Measurements from ENCODE around the gene CD80. TPM values are rescaled to one million over a fixed set of nuclear protein-coding genes. Genes with fewer than 3 reads are reported as not detected.

The CD80 gene
- total RNA-seq, 6 experiments from 2014 or later, result 0.26 to 1.3 (median 0.51) TPM

GRCh38 chr3:119534296-119534695 is 25.1 kb downstream of the CD80 start:
- H3K4me3 ChIP-seq, result no peak overlapping the region
- DNase-seq (no peak), ATAC-seq (no peak)
- no peaks in the 10 kb centered on the region for H3K9me3 ChIP-seq
- no peaks in the 10 kb centered on the region for H3K4me1 ChIP-seq
- H3K27me3 ChIP-seq, result no peaks in the 10 kb centered on the region
- no peak overlapping the region for H3K27ac ChIP-seq
- WGBS (ENCODE audit: insufficient coverage, low coverage, low lambda C conversion rate, missing lambda C conversion rate), result 100% methylated on average over 1 of the region's 1 CpG
- TF ChIP-seq CTCF (IDR thresholded peaks at IDR 0.05) (no peak), POLR2A (IDR thresholded peaks at IDR 0.05) (no peak)
- intact Hi-C loops (cut with DNase I), result no loop called here
- no peaks in the 10 kb centered on the region for H3K36me3 ChIP-seq

- H3K9me3 ChIP-seq, result no peaks in the 10 kb centered on the region
- no peak overlapping the region for H3K27ac ChIP-seq
- intact Hi-C loops (cut with DNase I), result no loop called here
- TF ChIP-seq POLR2A (IDR thresholded peaks at IDR 0.05) (no peak), CTCF (IDR thresholded peaks at IDR 0.05) (no peak)
- H3K36me3 ChIP-seq, result no peaks in the 10 kb centered on the region
- 67% methylated on average over 1 of the region's 4 CpGs for WGBS (ENCODE audit: insufficient coverage, low coverage, low lambda C conversion rate, missing lambda C conversion rate)
- no peak for ATAC-seq
- no peak overlapping the region for H3K4me3 ChIP-seq
- no peaks in the 10 kb centered on the region for H3K27me3 ChIP-seq
- DNase-seq, result no peak
- no peaks in the 10 kb centered on the region for H3K4me1 ChIP-seq
These were observed 28.3 kb downstream of the CD80 start for GRCh38 chr3:119531151-119531550.

GRCh38 chr3:119530456-119530855 is 29.0 kb downstream of the CD80 start:
- Histone ChIP-seq H3K4me3 (no peak overlapping the region), H3K9me3 (no peaks in the 10 kb centered on the region), H3K27ac (no peak overlapping the region), H3K27me3 (no peaks in the 10 kb centered on the region), H3K36me3 (peaks cover 0 to under 1% (median 0%) of the 10 kb centered on the region in 4 donors), H3K4me1 (no peaks in the 10 kb centered on the region)
- TF ChIP-seq POLR2A (IDR thresholded peaks at IDR 0.05), result no peak
- TF ChIP-seq CTCF (IDR thresholded peaks at IDR 0.05), result no peak
- WGBS (ENCODE audit: insufficient coverage, low coverage, low lambda C conversion rate, missing lambda C conversion rate), result 81% methylated on average over 2 of the region's 2 CpGs
- ATAC-seq (no peak), DNase-seq (no peak)
- intact Hi-C loops (cut with DNase I), result no loop called here

- no peaks in the 10 kb centered on the region for H3K27me3 ChIP-seq
- no peaks in the 10 kb centered on the region for H3K4me1 ChIP-seq
- intact Hi-C loops (cut with DNase I), result no loop called here
- no peak for TF ChIP-seq CTCF (IDR thresholded peaks at IDR 0.05)
- no peak for TF ChIP-seq POLR2A (IDR thresholded peaks at IDR 0.05)
- peaks cover 0 to 3% (median under 1%) of the 10 kb centered on the region in 4 donors for H3K36me3 ChIP-seq
- no peak for DNase-seq
- H3K4me3 ChIP-seq, result no peak overlapping the region
- no peaks in the 10 kb centered on the region for H3K9me3 ChIP-seq
- no peak overlapping the region for H3K27ac ChIP-seq
- no peak for ATAC-seq
These were observed 29.5 kb downstream of the CD80 start for GRCh38 chr3:119529883-119530282.

GRCh38 chr3:119527714-119528113 is 31.7 kb downstream of the CD80 start:
- ATAC-seq (no peak), DNase-seq (no peak)
- Histone ChIP-seq H3K9me3 (no peaks in the 10 kb centered on the region), H3K4me3 (no peak overlapping the region), H3K4me1 (no peaks in the 10 kb centered on the region), H3K27ac (no peak overlapping the region), H3K27me3 (no peaks in the 10 kb centered on the region), H3K36me3 (peaks cover 0 to 19% (median 6%) of the 10 kb centered on the region in 4 donors)
- intact Hi-C loops (cut with DNase I), result no loop called here
- TF ChIP-seq CTCF (IDR thresholded peaks at IDR 0.05) (no peak), POLR2A (IDR thresholded peaks at IDR 0.05) (no peak)
- 95% methylated on average over 3 of the region's 5 CpGs for WGBS (ENCODE audit: insufficient coverage, low coverage, low lambda C conversion rate, missing lambda C conversion rate)

Measured in right lobe of liver (tissue), 6 donors.